HG03060 (cell line): ENCODE results near the gene CREB3.

ENCODE experiments used
- ATAC-seq: cut with Tn5 transposase; IDR thresholded peaks from one replicate; pipeline ENCODE4 v1.9.1; 2021; ENCODE audit warnings: low read depth, moderate number of reproducible peaks; ENCODE audit not compliant: unreplicated experiment

The CREB3 gene

GRCh38 chr9:35723426-35723825 lies 9.0 kb upstream of the CREB3 start:
- no peak for ATAC-seq

GRCh38 chr9:35723908-35724307 lies 8.6 kb upstream of the CREB3 start:
- ATAC-seq = no peak

GRCh38 chr9:35725362-35725761 lies 7.1 kb upstream of the CREB3 start:
- ATAC-seq = no peak

GRCh38 chr9:35726931-35727330 lies 5.5 kb upstream of the CREB3 start:
- ATAC-seq = no peak

GRCh38 chr9:35727676-35728040 lies 4.8 kb upstream of the CREB3 start:
- no peak for ATAC-seq

- ATAC-seq = no peak
These were observed 4.2 kb upstream of the CREB3 start for GRCh38 chr9:35728041-35728971.

GRCh38 chr9:35729101-35729500 lies 3.4 kb upstream of the CREB3 start:
- no peak for ATAC-seq

GRCh38 chr9:35729700-35730485 lies 2.6 kb upstream of the CREB3 start:
- ATAC-seq = no peak

GRCh38 chr9:35730486-35730854 lies 2.0 kb upstream of the CREB3 start:
- ATAC-seq = no peak

- ATAC-seq = no peak
These were observed 866 bp upstream of the CREB3 start for GRCh38 chr9:35731415-35732184.

- no peak for ATAC-seq
These were observed 505 bp downstream of the CREB3 start for GRCh38 chr9:35732800-35733541.

GRCh38 chr9:35734096-35734495 lies 1.6 kb downstream of the CREB3 start:
- ATAC-seq = no peak

GRCh38 chr9:35736201-35736633 lies 3.8 kb downstream of the CREB3 start:
- no peak for ATAC-seq

- ATAC-seq = no peak
These were observed 4.7 kb downstream of the CREB3 start for GRCh38 chr9:35737143-35737542.

GRCh38 chr9:35738186-35738585 lies 5.7 kb downstream of the CREB3 start:
- ATAC-seq = no peak

- no peak for ATAC-seq
These were observed 6.5 kb downstream of the CREB3 start for GRCh38 chr9:35738924-35739323.

GRCh38 chr9:35740243-35740642 lies 7.8 kb downstream of the CREB3 start:
- ATAC-seq = no peak

GRCh38 chr9:35741740-35742139 lies 9.3 kb downstream of the CREB3 start:
- ATAC-seq = no peak

- no peak for ATAC-seq
These were observed 11.0 kb downstream of the CREB3 start for GRCh38 chr9:35743452-35743851.

GRCh38 chr9:35743880-35744518 lies 11.5 kb downstream of the CREB3 start:
- no peak for ATAC-seq
